Epithelial cell of proximal tubule (primary cell): ENCODE results near the gene MGARP. TPM values are rescaled to one million over a fixed set of nuclear protein-coding genes. Genes with fewer than 3 reads are reported as not detected.
A peak's percentile ranks its signal among the peaks of the same experiment; 100 is the strongest.
"Not testable (repeated sequence)": the region's sequence is repeated elsewhere in the genome, so short reads cannot be mapped to it uniquely, and the experiment has no call there.

Source experiments
- DNase-seq: peaks from one replicate; pipeline ENCODE4 v3.0.0-alpha.2; 2011; ENCODE audit warnings: low read depth
- H3K4me3 ChIP-seq: 2 replicates; pipeline ENCODE4 v1.5.1; 2011; ENCODE audit warnings: low read depth, mild to moderate bottlenecking, low read length
- total RNA-seq: library from RNA; depleted of rRNA; stranded (reverse); fragments of >200 nt; gene quantifications from 2 replicates; pipeline ENCODE4 v1.2.3, GENCODE V29; 2015
- TF ChIP-seq, protein P1 (sequence below): conservative IDR thresholded peaks from 2 replicates; pipeline ENCODE4 v1.5.1; 2012; ENCODE audit warnings: low read depth, mild to moderate bottlenecking, low read length

MGARP gene
- total RNA-seq, 1 donor from 2014 or later, result 1.5 TPM

GRCh38 chr4:139274790-139275189 is 5.2 kb downstream of the MGARP start:
- no peak for DNase-seq
- H3K4me3 ChIP-seq, result no peak overlapping the region
- TF ChIP-seq, protein P1, sequence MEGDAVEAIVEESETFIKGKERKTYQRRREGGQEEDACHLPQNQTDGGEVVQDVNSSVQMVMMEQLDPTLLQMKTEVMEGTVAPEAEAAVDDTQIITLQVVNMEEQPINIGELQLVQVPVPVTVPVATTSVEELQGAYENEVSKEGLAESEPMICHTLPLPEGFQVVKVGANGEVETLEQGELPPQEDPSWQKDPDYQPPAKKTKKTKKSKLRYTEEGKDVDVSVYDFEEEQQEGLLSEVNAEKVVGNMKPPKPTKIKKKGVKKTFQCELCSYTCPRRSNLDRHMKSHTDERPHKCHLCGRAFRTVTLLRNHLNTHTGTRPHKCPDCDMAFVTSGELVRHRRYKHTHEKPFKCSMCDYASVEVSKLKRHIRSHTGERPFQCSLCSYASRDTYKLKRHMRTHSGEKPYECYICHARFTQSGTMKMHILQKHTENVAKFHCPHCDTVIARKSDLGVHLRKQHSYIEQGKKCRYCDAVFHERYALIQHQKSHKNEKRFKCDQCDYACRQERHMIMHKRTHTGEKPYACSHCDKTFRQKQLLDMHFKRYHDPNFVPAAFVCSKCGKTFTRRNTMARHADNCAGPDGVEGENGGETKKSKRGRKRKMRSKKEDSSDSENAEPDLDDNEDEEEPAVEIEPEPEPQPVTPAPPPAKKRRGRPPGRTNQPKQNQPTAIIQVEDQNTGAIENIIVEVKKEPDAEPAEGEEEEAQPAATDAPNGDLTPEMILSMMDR, result no peak

- DNase-seq, result no peak
- TF ChIP-seq, protein P1, result no peak
- no peak overlapping the region for H3K4me3 ChIP-seq
Observed at GRCh38 chr4:139273835-139274234, 6.2 kb downstream of the MGARP start.

- no peak for DNase-seq
- no peak overlapping the region for H3K4me3 ChIP-seq
- TF ChIP-seq, protein P1, result no peak
Observed at GRCh38 chr4:139267301-139267700, 12.7 kb downstream of the MGARP start.

GRCh38 chr4:139266583-139267257 is 13.3 kb downstream of the MGARP start:
- peak; percentile 54 for DNase-seq
- H3K4me3 ChIP-seq, result peak overlapping the region; percentile 49
- TF ChIP-seq, protein P1, result no peak

- no peak for DNase-seq
- peak overlapping the region; percentile 49 for H3K4me3 ChIP-seq
- TF ChIP-seq, protein P1, result no peak
Observed at GRCh38 chr4:139266208-139266582, 13.8 kb downstream of the MGARP start.

GRCh38 chr4:139265654-139266053 is 14.4 kb downstream of the MGARP start:
- TF ChIP-seq, protein P1, result no peak
- no peak overlapping the region for H3K4me3 ChIP-seq
- DNase-seq, result no peak

- TF ChIP-seq, protein P1, result no peak
- no peak for DNase-seq
- H3K4me3 ChIP-seq, result no peak overlapping the region
Observed at GRCh38 chr4:139256349-139256748, 23.7 kb downstream of the MGARP start.

- DNase-seq, H3K4me3 ChIP-seq: not testable (repeated sequence)
Observed at GRCh38 chr4:139255581-139255980, 24.4 kb downstream of the MGARP start.
